Gastroesophageal sphincter (tissue), 4 donors: ENCODE measurements around the gene FZD2. TPM values are rescaled to one million over a fixed set of nuclear protein-coding genes. Genes with fewer than 3 reads are reported as not detected.
A peak's percentile ranks its signal among the peaks of the same experiment; 100 is the strongest.
"Not testable (repeated sequence)": the region's sequence is repeated elsewhere in the genome, so short reads cannot be mapped to it uniquely, and the experiment has no call there.

ENCODE experiments used
- ATAC-seq: fragments of 150-250 bp; one replicate; pipeline ENCODE4 v1.9.1; 2016; ENCODE audit warnings: mild to moderate bottlenecking, moderate library complexity
- H3K27ac ChIP-seq, 4 donors: fragments of 200-600 bp; sonication (generic) in 3 of 4; 1 replicate in 3 of 4; 2 replicates in 1 of 4; pipeline ENCODE4 v1.5.1; 2016 to 2019
- H3K27me3 ChIP-seq: fragments of 200-600 bp; sonication (generic); one replicate; pipeline ENCODE4 v1.5.1; 2019
- H3K36me3 ChIP-seq, 2 donors: fragments of 200-600 bp; sonication (generic); one replicate each; pipeline ENCODE4 v1.5.1; 2019; ENCODE audit warnings: control low read depth in 1 of 2
- H3K4me1 ChIP-seq, 3 donors: fragments of 200-600 bp; sonication (generic); 1 replicate in 2 of 3; 2 replicates in 1 of 3; pipeline ENCODE4 v1.5.1; 2016 to 2019; ENCODE audit warnings: control low read depth in 2 of 3
- H3K4me3 ChIP-seq, 2 donors: fragments of 200-600 bp; sonication (generic); one replicate each; pipeline ENCODE4 v1.5.1; 2019; ENCODE audit warnings: mild to moderate bottlenecking in 1 of 2, moderate library complexity in 1 of 2
- H3K9me3 ChIP-seq, 3 donors: fragments of 200-600 bp; sonication (generic); one replicate each; pipeline ENCODE4 v1.5.1; 2017 to 2019; ENCODE audit warnings: control low read depth in 2 of 3
- CTCF ChIP-seq, 4 experiments: fragments of 200-600 bp in 2 of 4; fragments of 450-650 bp in 2 of 4; sonication (generic) in 1 of 4; IDR thresholded peaks; one replicate each; pipeline ENCODE4 v1.5.1; 2017 to 2019; ENCODE audit warnings: antibody characterized with exemption in 4 of 4, mild to moderate bottlenecking in 2 of 4, moderate library complexity in 2 of 4
- EP300 ChIP-seq: sonication (generic); formaldehyde crosslinking; IDR thresholded peaks from one replicate; pipeline ENCODE4 v1.6.1; 2017; ENCODE audit warnings: antibody characterized with exemption, mild to moderate bottlenecking
- POLR2A ChIP-seq, 2 donors: fragments of 450-650 bp; IDR thresholded peaks; one replicate each; pipeline ENCODE4 v1.6.1; 2017; ENCODE audit warnings: antibody characterized with exemption in 2 of 2, mild to moderate bottlenecking in 2 of 2, moderate library complexity in 1 of 2
- POLR2AphosphoS5 ChIP-seq: sonication (generic); formaldehyde crosslinking; IDR thresholded peaks from one replicate; pipeline ENCODE4 v1.6.1; 2017; ENCODE audit warnings: antibody characterized with exemption
- WGBS, 2 donors: methylation state at CpG; one replicate each; pipeline ENCODE4 v1.1.5; 2018; ENCODE audit warnings: low coverage in 1 of 2; 5-methylcytosine and 5-hydroxymethylcytosine counted together
- total RNA-seq, 4 donors: library from RNA; depleted of rRNA; stranded (reverse); fragments of >200 nt; gene quantifications; one replicate each; pipeline ENCODE4 v1.1.0, GENCODE V29; 2016

FZD2 gene
- 1 to 10 TPM; 1.5 to 2.7 (median 1.6) TPM for total RNA-seq

GRCh38 chr17:44556832-44557606 lies at the start of gene FZD2:
TSS of gene FZD2 (plus strand) at chr17:44557484. CDS start at chr17:44557689, 205 bp downstream.
- no peak for TF ChIP-seq EP300
- no peak for TF ChIP-seq POLR2AphosphoS5
- TF ChIP-seq CTCF (IDR thresholded peaks at IDR 0.05), result peak in 1 of 4 experiments; percentile 4
- TF ChIP-seq POLR2A (IDR thresholded peaks at IDR 0.05), result no peak
- Histone ChIP-seq H3K36me3 (no peaks in the 10 kb centered on the region), H3K4me1 (peaks cover 0 to 44% (median 2%) of the 10 kb centered on the region in 3 donors), H3K4me3 (peak within 1 kb of the TSS; percentile 64 to 78), H3K9me3 (no peaks in the 10 kb centered on the region), H3K27me3 (peaks cover 50% of the 10 kb centered on the region), H3K27ac (peak within 1 kb of the TSS; percentile 10 to 83 (median 76))
- peak; percentile 90 for ATAC-seq
- WGBS, 2 donors, result 0 to 1% methylated on average over 19 to 38 of the region's 49 CpGs

GRCh38 chr17:44511241-44512134 lies 45.8 kb upstream of the FZD2 start:
- peaks cover 51% of the 10 kb centered on the region for H3K27me3 ChIP-seq
- H3K27ac ChIP-seq, H3K9me3 ChIP-seq, H3K4me3 ChIP-seq, H3K4me1 ChIP-seq, H3K36me3 ChIP-seq, ATAC-seq: not testable (repeated sequence)
- WGBS, 2 donors, result 30 to 43% methylated on average over 9 to 14 of the region's 14 CpGs

- no peaks in the 10 kb centered on the region for H3K9me3 ChIP-seq
- 43 to 59% methylated on average over 3 of the region's 3 CpGs for WGBS, 2 donors
- H3K4me3 ChIP-seq, result no peak overlapping the region
- H3K27ac ChIP-seq, result no peak overlapping the region
- H3K27me3 ChIP-seq, result peaks cover 44% of the 10 kb centered on the region
- TF ChIP-seq EP300 (no peak), POLR2AphosphoS5 (no peak), CTCF (IDR thresholded peaks at IDR 0.05) (no peak), POLR2A (IDR thresholded peaks at IDR 0.05) (no peak)
- ATAC-seq, result no peak
- no peaks in the 10 kb centered on the region for H3K36me3 ChIP-seq
- no peaks in the 10 kb centered on the region for H3K4me1 ChIP-seq
These were observed 39.3 kb upstream of the FZD2 start for GRCh38 chr17:44518032-44518431.

- Histone ChIP-seq H3K27me3 (peaks cover 41% of the 10 kb centered on the region), H3K27ac (no peak overlapping the region), H3K4me1 (no peaks in the 10 kb centered on the region), H3K9me3 (peaks cover 0 to 6% (median 0%) of the 10 kb centered on the region in 3 donors), H3K4me3 (no peak overlapping the region), H3K36me3 (no peaks in the 10 kb centered on the region)
- peak; percentile 51 for ATAC-seq
- 54 to 76% methylated on average over 9 to 13 of the region's 14 CpGs for WGBS, 2 donors
- TF ChIP-seq CTCF (IDR thresholded peaks at IDR 0.05), result peak in 3 of 4 experiments; percentile 38 to 66 (median 49)
- TF ChIP-seq POLR2AphosphoS5, result no peak
- no peak for TF ChIP-seq EP300
These were observed 34.2 kb upstream of the FZD2 start for GRCh38 chr17:44522883-44523671.

GRCh38 chr17:44523672-44523972 lies 33.7 kb upstream of the FZD2 start:
- TF ChIP-seq CTCF (IDR thresholded peaks at IDR 0.05), result no peak
- TF ChIP-seq POLR2AphosphoS5, result no peak
- TF ChIP-seq EP300, result no peak
- TF ChIP-seq POLR2A (IDR thresholded peaks at IDR 0.05), result no peak
- 53 to 90% methylated on average over 2 to 3 of the region's 3 CpGs for WGBS, 2 donors
- Histone ChIP-seq H3K36me3 (no peaks in the 10 kb centered on the region), H3K4me1 (no peaks in the 10 kb centered on the region), H3K27ac (no peak overlapping the region), H3K4me3 (no peak overlapping the region), H3K27me3 (peaks cover 41% of the 10 kb centered on the region), H3K9me3 (peaks cover 0 to 6% (median 0%) of the 10 kb centered on the region in 3 donors)
- ATAC-seq, result no peak
